Natural killer cell (primary cell): ENCODE measurements around the gene CLEC16A. TPM values are rescaled to one million over a fixed set of nuclear protein-coding genes. Genes with fewer than 3 reads are reported as not detected.
A peak's percentile ranks its signal among the peaks of the same experiment; 100 is the strongest.

Source experiments
- ATAC-seq, 3 donors: fragments of 150-1000 bp in 2 of 3; fragments of 200-7000 bp in 1 of 3; cut with Tn5 transposase; 1 replicate in 1 of 3; 2 replicates in 2 of 3; pipeline ENCODE4 v1.10.0; 2021; ENCODE audit warnings: mild to moderate bottlenecking in 2 of 3, moderate library complexity in 2 of 3
- DNase-seq, 2 donors: peaks; one replicate each; pipeline versions ENCODE4 v3.0.0 to v3.0.0-alpha.2; 2013 to 2021; ENCODE audit warnings: mixed read lengths in 1 of 2
- H3K27ac ChIP-seq: one replicate; pipeline ENCODE4 v1.5.1; 2013; ENCODE audit warnings: mild to moderate bottlenecking, low read length
- H3K27me3 ChIP-seq: one replicate; pipeline ENCODE4 v1.6.1; 2013; ENCODE audit warnings: low read length; ENCODE audit not compliant: control insufficient read depth, insufficient read depth
- H3K36me3 ChIP-seq: one replicate; pipeline ENCODE4 v1.6.1; 2013; ENCODE audit warnings: low read length; ENCODE audit not compliant: control insufficient read depth, insufficient read depth
- H3K4me1 ChIP-seq: one replicate; pipeline ENCODE4 v1.6.1; 2013; ENCODE audit warnings: low read length; ENCODE audit not compliant: control insufficient read depth, insufficient read depth
- H3K4me3 ChIP-seq: one replicate; pipeline ENCODE4 v1.5.1; 2013; ENCODE audit warnings: low read length
- H3K9me3 ChIP-seq: one replicate; pipeline ENCODE4 v1.6.1; 2013; ENCODE audit warnings: low read length; ENCODE audit not compliant: control insufficient read depth, insufficient read depth
- H3K27ac Mint-ChIP-seq, 2 donors: one replicate each; pipeline ENCODE4 v1.8.0; 2022; ENCODE audit warnings: mild to moderate bottlenecking in 2 of 2, mixed read lengths in 2 of 2, moderate library complexity in 1 of 2
- H3K27me3 Mint-ChIP-seq, 2 donors: one replicate each; pipeline ENCODE4 v1.8.0; 2022; ENCODE audit warnings: low read depth in 2 of 2, mixed read lengths in 2 of 2
- H3K36me3 Mint-ChIP-seq: one replicate; pipeline ENCODE4 v1.8.0; 2022; ENCODE audit warnings: mixed read lengths
- H3K4me1 Mint-ChIP-seq, 2 donors: one replicate each; pipeline ENCODE4 v1.8.0; 2022; ENCODE audit warnings: mixed read lengths in 2 of 2
- H3K4me3 Mint-ChIP-seq: one replicate; pipeline ENCODE4 v1.8.0; 2022; ENCODE audit warnings: mild to moderate bottlenecking, moderate library complexity, mixed read lengths
- H3K9me3 Mint-ChIP-seq, 2 donors: one replicate each; pipeline ENCODE4 v1.8.0; 2022; ENCODE audit warnings: mixed read lengths in 2 of 2
- WGBS: methylation state at CpG from one replicate; pipeline ENCODE4 v1.1.7; 2013; ENCODE audit warnings: missing lambda C conversion rate; ENCODE audit not compliant: insufficient coverage; 5-methylcytosine and 5-hydroxymethylcytosine counted together
- intact Hi-C: fragments of 100-400 bp; cut with micrococcal nuclease; formaldehyde crosslinking; loops from one replicate; pipeline ENCODE4 v1.14.2; 2022
- total RNA-seq, 4 donors: library from RNA; stranded (reverse); fragments of 120-200 nt in 1 of 4; gene quantifications; one replicate each; pipeline versions ENCODE4 v1.2.3 to v1.2.4, GENCODE V29; 2013 to 2022
- TF ChIP-seq, protein P1 (sequence below): fragments of 200-600 bp; IDR thresholded peaks from one replicate; pipeline ENCODE4 v1.8.0; 2022; ENCODE audit warnings: antibody characterized with exemption

Gene CLEC16A
- total RNA-seq, 3 donors from 2014 or later (not counting 1 experiment from before 2014, with no cell fraction given) = 35.9 to 50.5 (median 37.4) TPM

DNA sequence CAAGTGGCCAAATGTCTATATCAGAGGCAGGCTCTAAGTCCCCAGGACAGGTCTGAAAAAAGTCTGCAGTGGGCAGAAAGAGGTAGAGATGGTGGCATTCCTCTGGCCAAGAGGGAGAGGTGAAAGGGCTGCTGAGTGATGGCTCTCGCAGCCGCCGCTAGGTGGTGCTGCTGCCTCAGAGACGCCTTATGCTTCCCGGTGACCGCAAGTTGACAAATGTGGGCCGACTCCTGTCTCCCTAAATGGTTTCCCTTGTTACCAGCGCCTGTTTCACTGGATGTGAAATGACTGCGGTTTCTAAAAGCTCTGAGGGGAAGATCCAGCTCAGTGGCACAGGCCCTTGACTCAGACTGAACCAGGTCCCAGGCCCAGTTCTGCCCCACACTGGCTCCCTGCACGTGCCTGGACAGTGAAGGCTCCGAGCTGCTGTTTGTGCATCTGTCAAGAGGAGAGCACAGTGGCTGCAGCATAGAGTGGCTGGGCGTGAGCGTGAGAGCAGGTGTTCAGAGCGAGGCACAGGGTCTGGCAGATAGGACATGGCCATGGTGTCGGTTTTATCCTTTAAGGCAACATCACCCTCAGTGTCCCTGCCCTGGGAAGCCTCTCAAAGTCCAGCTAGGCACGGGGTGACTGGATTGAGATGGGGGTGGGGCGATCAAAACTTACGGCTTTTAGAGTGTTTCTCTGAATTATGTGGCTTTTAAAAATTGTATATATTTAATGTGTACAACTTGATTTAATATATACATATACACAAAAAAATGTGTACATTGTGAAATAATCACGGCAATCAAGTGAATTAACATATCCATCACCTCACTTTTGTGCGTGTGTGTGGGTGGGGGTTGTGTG is 19.9 kb downstream of the CLEC16A start:
- intact Hi-C loops = loop anchor here (2.0 kb wide), 2 partner anchors 393 to 443 kb away; no protein-coding TSS in a partner anchor
- peak; percentile 76 to 91 for DNase-seq
- Histone ChIP-seq H3K9me3 (no peaks in the 10 kb centered on the region), H3K27ac (no peak overlapping the region), H3K4me3 (no peak overlapping the region), H3K27me3 (no peaks in the 10 kb centered on the region), H3K4me1 (peaks cover 11% of the 10 kb centered on the region), H3K36me3 (peaks cover 21% of the 10 kb centered on the region)
- peak; percentile 85 to 97 (median 94) for ATAC-seq
- H3K27me3 Mint-ChIP-seq = no peaks in the 10 kb centered on the region
- H3K4me3 Mint-ChIP-seq = no peak overlapping the region
- no peaks in the 10 kb centered on the region for H3K9me3 Mint-ChIP-seq
- no peak overlapping the region for H3K27ac Mint-ChIP-seq
- H3K4me1 Mint-ChIP-seq = peaks cover 8 to 12% of the 10 kb centered on the region in 2 donors
- WGBS = 32% methylated on average over 17 of the region's 20 CpGs
- H3K36me3 Mint-ChIP-seq = no peaks in the 10 kb centered on the region
- TF ChIP-seq, protein P1, sequence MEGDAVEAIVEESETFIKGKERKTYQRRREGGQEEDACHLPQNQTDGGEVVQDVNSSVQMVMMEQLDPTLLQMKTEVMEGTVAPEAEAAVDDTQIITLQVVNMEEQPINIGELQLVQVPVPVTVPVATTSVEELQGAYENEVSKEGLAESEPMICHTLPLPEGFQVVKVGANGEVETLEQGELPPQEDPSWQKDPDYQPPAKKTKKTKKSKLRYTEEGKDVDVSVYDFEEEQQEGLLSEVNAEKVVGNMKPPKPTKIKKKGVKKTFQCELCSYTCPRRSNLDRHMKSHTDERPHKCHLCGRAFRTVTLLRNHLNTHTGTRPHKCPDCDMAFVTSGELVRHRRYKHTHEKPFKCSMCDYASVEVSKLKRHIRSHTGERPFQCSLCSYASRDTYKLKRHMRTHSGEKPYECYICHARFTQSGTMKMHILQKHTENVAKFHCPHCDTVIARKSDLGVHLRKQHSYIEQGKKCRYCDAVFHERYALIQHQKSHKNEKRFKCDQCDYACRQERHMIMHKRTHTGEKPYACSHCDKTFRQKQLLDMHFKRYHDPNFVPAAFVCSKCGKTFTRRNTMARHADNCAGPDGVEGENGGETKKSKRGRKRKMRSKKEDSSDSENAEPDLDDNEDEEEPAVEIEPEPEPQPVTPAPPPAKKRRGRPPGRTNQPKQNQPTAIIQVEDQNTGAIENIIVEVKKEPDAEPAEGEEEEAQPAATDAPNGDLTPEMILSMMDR = peak; percentile 96

DNA sequence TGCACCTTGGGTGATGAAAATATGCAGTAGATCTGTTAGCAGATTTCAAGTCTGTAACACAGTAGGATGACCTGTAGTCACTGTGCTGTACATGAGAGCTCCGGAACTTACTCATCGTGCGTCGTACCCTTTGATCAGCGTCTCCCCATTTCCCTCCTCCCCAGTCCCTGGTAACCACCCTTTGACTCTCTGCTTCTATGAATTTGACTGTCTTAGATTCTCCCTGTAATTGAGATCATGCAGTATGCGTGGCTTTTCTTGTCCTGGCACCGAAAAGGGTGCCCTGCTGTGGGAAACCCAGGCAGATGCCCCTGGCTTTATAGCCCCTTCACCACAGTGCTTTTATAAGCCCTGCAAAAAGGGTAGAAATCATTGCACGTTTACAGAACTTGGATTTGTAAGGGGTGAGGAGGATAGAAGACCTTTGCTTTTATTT is 20.5 kb downstream of the CLEC16A start:
- H3K27ac Mint-ChIP-seq = no peak overlapping the region
- no peaks in the 10 kb centered on the region for H3K36me3 Mint-ChIP-seq
- no peak overlapping the region for H3K4me3 Mint-ChIP-seq
- H3K27me3 ChIP-seq = no peaks in the 10 kb centered on the region
- H3K9me3 ChIP-seq = no peaks in the 10 kb centered on the region
- no peaks in the 10 kb centered on the region for H3K9me3 Mint-ChIP-seq
- no peak overlapping the region for H3K4me3 ChIP-seq
- TF ChIP-seq, protein P1 = no peak
- peaks cover 21% of the 10 kb centered on the region for H3K36me3 ChIP-seq
- WGBS = 77% methylated on average over 7 of the region's 8 CpGs
- H3K27me3 Mint-ChIP-seq = no peaks in the 10 kb centered on the region
- intact Hi-C loops = loop anchor here (2.0 kb wide), 2 partner anchors 392 to 442 kb away; no protein-coding TSS in a partner anchor
- peaks cover 11% of the 10 kb centered on the region for H3K4me1 ChIP-seq
- H3K27ac ChIP-seq = no peak overlapping the region
- H3K4me1 Mint-ChIP-seq = peaks cover 8 to 12% of the 10 kb centered on the region in 2 donors
- ATAC-seq = peak in 1 of 3 donors; percentile 32
- DNase-seq = peak in 1 of 2 donors; percentile 80

DNA sequence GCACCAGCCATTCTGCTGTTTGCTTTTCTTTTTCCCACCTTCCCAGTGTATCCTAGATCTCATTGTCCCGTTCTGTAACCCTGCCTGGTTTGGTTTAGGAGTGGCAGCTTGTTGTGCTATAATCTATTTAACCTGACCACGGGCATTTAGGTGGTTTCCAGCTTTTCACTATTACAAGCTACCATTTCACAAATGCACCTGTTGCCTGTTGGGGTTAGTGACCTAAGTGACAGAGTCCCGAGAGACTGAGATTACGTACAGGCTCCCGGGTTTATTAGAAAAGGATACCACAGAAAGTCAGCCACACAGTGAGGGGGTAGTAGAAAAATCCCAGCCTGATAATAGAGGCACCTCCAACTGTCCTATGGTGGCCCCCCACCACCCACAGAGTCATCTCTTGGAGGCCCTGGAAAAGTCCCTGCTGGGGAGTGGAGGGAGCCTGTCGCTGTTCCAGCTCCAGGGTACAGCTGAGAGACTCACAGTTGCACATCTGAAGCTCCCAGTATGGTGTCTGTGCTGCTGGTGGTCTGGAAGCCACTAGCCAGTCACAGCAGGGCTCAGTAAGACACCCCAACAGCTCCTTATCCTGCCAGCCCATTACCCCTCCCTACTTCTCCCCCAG is 21.2 kb downstream of the CLEC16A start:
- DNase-seq (peak in 1 of 2 donors; percentile 42), ATAC-seq (no peak)
- Histone ChIP-seq H3K9me3 (no peaks in the 10 kb centered on the region), H3K36me3 (peaks cover 24% of the 10 kb centered on the region), H3K27ac (no peak overlapping the region), H3K4me1 (peaks cover 11% of the 10 kb centered on the region), H3K27me3 (no peaks in the 10 kb centered on the region), H3K4me3 (no peak overlapping the region)
- Mint-ChIP-seq H3K4me1 (peaks cover 8 to 12% of the 10 kb centered on the region in 2 donors), H3K36me3 (no peaks in the 10 kb centered on the region), H3K4me3 (no peak overlapping the region), H3K27me3 (no peaks in the 10 kb centered on the region), H3K27ac (no peak overlapping the region), H3K9me3 (no peaks in the 10 kb centered on the region)
- intact Hi-C loops = loop anchor here (2.0 kb wide), 2 partner anchors 391 to 441 kb away; no protein-coding TSS in a partner anchor
- TF ChIP-seq, protein P1 = no peak
- WGBS = 66% methylated on average over 6 of the region's 6 CpGs
